ENCODE data around the gene CALY.
A peak's percentile ranks its signal among the peaks of the same experiment; 100 is the strongest.

Gene CALY

GRCh38 chr10:133334503-133335245 is 2.0 kb downstream of the CALY start:
- H3K27me3 ChIP-seq (ENCODE audit: insufficient read depth, low read length, poor library complexity, severe bottlenecking), result no peaks in the 10 kb centered on the region
- peaks cover 24% of the 10 kb centered on the region for H3K9me3 ChIP-seq (ENCODE audit: insufficient read depth, low read depth, low read length)
- H3K9ac ChIP-seq (ENCODE audit: low read depth, low read length, poor library complexity, severe bottlenecking), result no peak overlapping the region
- no peaks in the 10 kb centered on the region for H4K20me1 ChIP-seq (ENCODE audit: insufficient read depth, low read length, poor library complexity, severe bottlenecking)
- no peaks in the 10 kb centered on the region for H3K79me2 ChIP-seq (ENCODE audit: insufficient read depth, low read length)
- no peak overlapping the region for H2AFZ ChIP-seq (ENCODE audit: low read length)
- no peak overlapping the region for H3K4me3 ChIP-seq (ENCODE audit: low read length, poor library complexity, severe bottlenecking)
- TF ChIP-seq CTCF (conservative IDR thresholded peaks at IDR 0.05; ENCODE audit: low read length) (no peak), EZH2phosphoT487 (IDR thresholded peaks at IDR 0.05; ENCODE audit: borderline replicate concordance) (no peak)
- no peaks in the 10 kb centered on the region for H3K4me1 ChIP-seq (ENCODE audit: insufficient read depth, low read length, poor library complexity, severe bottlenecking)
- H3K36me3 ChIP-seq (ENCODE audit: insufficient read depth, low read length), result no peaks in the 10 kb centered on the region
- no peak overlapping the region for H3K4me2 ChIP-seq (ENCODE audit: low read depth, low read length, poor library complexity, severe bottlenecking)
- H3K9me2 ChIP-seq (replicated peaks; ENCODE audit: low read depth, low read length), result no peaks in the 10 kb centered on the region
- no peaks in the 10 kb centered on the region for H3F3A ChIP-seq (ENCODE audit: low read depth)

- Histone ChIP-seq H3K9ac (ENCODE audit: low read depth, low read length, poor library complexity, severe bottlenecking) (no peak overlapping the region), H3K79me2 (ENCODE audit: insufficient read depth, low read length) (no peaks in the 10 kb centered on the region), H3F3A (ENCODE audit: low read depth) (no peaks in the 10 kb centered on the region), H3K9me3 (ENCODE audit: insufficient read depth, low read depth, low read length) (peaks cover 10% of the 10 kb centered on the region), H3K4me3 (ENCODE audit: low read length, poor library complexity, severe bottlenecking) (no peak overlapping the region), H3K9me2 (replicated peaks; ENCODE audit: low read depth, low read length) (no peaks in the 10 kb centered on the region), H3K4me2 (ENCODE audit: low read depth, low read length, poor library complexity, severe bottlenecking) (no peak overlapping the region), H3K36me3 (ENCODE audit: insufficient read depth, low read length) (no peaks in the 10 kb centered on the region), H3K4me1 (ENCODE audit: insufficient read depth, low read length, poor library complexity, severe bottlenecking) (no peaks in the 10 kb centered on the region), H4K20me1 (ENCODE audit: insufficient read depth, low read length, poor library complexity, severe bottlenecking) (no peaks in the 10 kb centered on the region), H3K27me3 (ENCODE audit: insufficient read depth, low read length, poor library complexity, severe bottlenecking) (no peaks in the 10 kb centered on the region), H2AFZ (ENCODE audit: low read length) (no peak overlapping the region)
- TF ChIP-seq CTCF (conservative IDR thresholded peaks at IDR 0.05; ENCODE audit: low read length) (no peak), EZH2phosphoT487 (IDR thresholded peaks at IDR 0.05; ENCODE audit: borderline replicate concordance) (no peak)
These were observed 3.6 kb downstream of the CALY start for GRCh38 chr10:133332936-133333699.

GRCh38 chr10:133329491-133330202 is 7.0 kb downstream of the CALY start:
- H3K4me3 ChIP-seq (ENCODE audit: low read length, poor library complexity, severe bottlenecking), result peak overlapping the region; percentile 63
- no peaks in the 10 kb centered on the region for H3K36me3 ChIP-seq (ENCODE audit: insufficient read depth, low read length)
- peak overlapping the region; percentile 64 for H3K4me2 ChIP-seq (ENCODE audit: low read depth, low read length, poor library complexity, severe bottlenecking)
- no peaks in the 10 kb centered on the region for H3F3A ChIP-seq (ENCODE audit: low read depth)
- H3K4me1 ChIP-seq (ENCODE audit: insufficient read depth, low read length, poor library complexity, severe bottlenecking), result peaks cover 10% of the 10 kb centered on the region
- no peak overlapping the region for H3K9ac ChIP-seq (ENCODE audit: low read depth, low read length, poor library complexity, severe bottlenecking)
- no peaks in the 10 kb centered on the region for H3K79me2 ChIP-seq (ENCODE audit: insufficient read depth, low read length)
- no peaks in the 10 kb centered on the region for H3K9me3 ChIP-seq (ENCODE audit: insufficient read depth, low read depth, low read length)
- no peak for TF ChIP-seq EZH2phosphoT487 (IDR thresholded peaks at IDR 0.05; ENCODE audit: borderline replicate concordance)
- peak; percentile 91 for TF ChIP-seq CTCF (conservative IDR thresholded peaks at IDR 0.05; ENCODE audit: low read length)
- no peaks in the 10 kb centered on the region for H3K9me2 ChIP-seq (replicated peaks; ENCODE audit: low read depth, low read length)
- peak overlapping the region; percentile 73; the same call in 1 of the 2 replicates for H2AFZ ChIP-seq (ENCODE audit: low read length)
- no peaks in the 10 kb centered on the region for H4K20me1 ChIP-seq (ENCODE audit: insufficient read depth, low read length, poor library complexity, severe bottlenecking)
- H3K27me3 ChIP-seq (ENCODE audit: insufficient read depth, low read length, poor library complexity, severe bottlenecking), result no peaks in the 10 kb centered on the region

Measured in Loucy (cell line).